Stomach (tissue), 9 donors: ENCODE measurements around the gene DRAM1. TPM values are rescaled to one million over a fixed set of nuclear protein-coding genes. Genes with fewer than 3 reads are reported as not detected.

ENCODE experiments used
- DNase-seq, 2 donors: peaks; one replicate each; pipeline versions ENCODE4 v3.0.0 to v3.0.0-alpha.2; 2013 to 2019
- H3K27ac ChIP-seq, 5 donors: fragments of 200-600 bp in 4 of 5; sonication (generic) in 4 of 5; one replicate each; pipeline ENCODE4 v1.5.1; 2013 to 2019; ENCODE audit warnings: mild to moderate bottlenecking in 1 of 5, moderate library complexity in 1 of 5
- H3K27me3 ChIP-seq, 3 donors: fragments of 200-600 bp; sonication (generic); one replicate each; pipeline ENCODE4 v1.5.1; 2017 to 2019; ENCODE audit warnings: mixed run types in 1 of 3
- H3K36me3 ChIP-seq, 4 donors: fragments of 200-600 bp; sonication (generic); 1 replicate in 3 of 4; 2 replicates in 1 of 4; pipeline ENCODE4 v1.5.1; 2016 to 2019
- H3K4me1 ChIP-seq, 4 donors: fragments of 200-600 bp; sonication (generic); one replicate each; pipeline ENCODE4 v1.5.1; 2016 to 2019
- H3K4me3 ChIP-seq, 4 donors: fragments of 200-600 bp; sonication (generic) in 3 of 4; one replicate each; pipeline ENCODE4 v1.5.1; 2016 to 2019; ENCODE audit warnings: mild to moderate bottlenecking in 1 of 4
- H3K9me3 ChIP-seq, 4 donors: fragments of 200-600 bp; sonication (generic); one replicate each; pipeline ENCODE4 v1.5.1; 2016 to 2019
- EP300 ChIP-seq: sonication (generic); formaldehyde crosslinking; IDR thresholded peaks from one replicate; pipeline ENCODE4 v1.6.1; 2017; ENCODE audit warnings: antibody characterized with exemption
- POLR2A ChIP-seq, 4 donors: fragments of 450-650 bp; IDR thresholded peaks; one replicate each; pipeline ENCODE4 v1.6.1; 2016; ENCODE audit warnings: antibody characterized with exemption in 4 of 4, control low read depth in 2 of 4, mild to moderate bottlenecking in 1 of 4, moderate library complexity in 1 of 4
- POLR2AphosphoS5 ChIP-seq, 3 donors: sonication (generic); formaldehyde crosslinking; IDR thresholded peaks; one replicate each; pipeline ENCODE4 v1.6.1; 2016; ENCODE audit warnings: antibody characterized with exemption in 3 of 3
- WGBS, 5 donors: extraction: QIAGEN DNeasy Blood & Tissue Kit in 3 of 5; methylation state at CpG; one replicate each; pipeline versions ENCODE4 v1.1.5 to v1.1.7; 2013 to 2018; 5-methylcytosine and 5-hydroxymethylcytosine counted together
- intact Hi-C: fragments of 100-400 bp; cut with DNase I; formaldehyde crosslinking; loops from one replicate; pipeline ENCODE4 v1.15.1; 2023; ENCODE audit warnings: low total_unique reads
- polyA plus RNA-seq, 3 donors: library from polyadenylated mRNA; stranded (reverse); fragments of 200-250 nt; gene quantifications; one replicate each; pipeline ENCODE4 v1.2.3, GENCODE V29; 2013
- total RNA-seq, 5 donors: library from RNA; depleted of rRNA; stranded (reverse); fragments of >200 nt; gene quantifications; one replicate each; pipeline versions ENCODE4 v1.1.0 to v1.2.3, GENCODE V29; 2014 to 2016
- TF ChIP-seq, protein P1 (sequence below), 7 experiments: fragments of 450-650 bp in 4 of 7; fragments of 200-600 bp in 3 of 7; sonication (generic) in 3 of 7; IDR thresholded peaks; one replicate each; pipeline ENCODE4 v1.5.1; 2016 to 2019; ENCODE audit warnings: antibody characterized with exemption in 7 of 7, control low read depth in 2 of 7, mild to moderate bottlenecking in 1 of 7
- donor health status: healthy with polysubstance abuse.
- donor health status: Bipolar disorder and iron deficiency.
- donor health status: healthy.

DRAM1 gene
- total and polyA plus RNA-seq, 8 donors: 0.89 to 71.8 (median 13.6) TPM

DNA sequence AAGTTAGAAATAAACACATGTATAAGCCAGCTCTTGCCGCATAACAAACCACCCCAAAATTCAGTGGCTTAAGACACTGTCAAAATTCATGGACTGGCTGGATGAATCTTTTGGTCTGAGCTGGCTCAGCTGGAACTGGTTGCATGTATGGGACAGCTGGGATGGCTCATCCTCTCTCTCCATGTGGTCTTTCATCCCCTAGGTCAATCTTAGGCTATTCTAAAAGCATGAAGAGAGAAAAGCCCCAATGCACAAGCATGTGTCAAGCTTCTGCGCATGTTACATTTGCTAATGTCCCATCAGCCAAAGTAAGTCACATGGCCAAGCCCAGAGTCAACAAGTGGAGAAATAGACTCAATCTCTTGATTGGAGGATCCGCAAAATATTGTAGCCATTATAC lies 71.0 kb downstream of the DRAM1 start:
- DNase-seq: no peak
- TF ChIP-seq, protein P1, sequence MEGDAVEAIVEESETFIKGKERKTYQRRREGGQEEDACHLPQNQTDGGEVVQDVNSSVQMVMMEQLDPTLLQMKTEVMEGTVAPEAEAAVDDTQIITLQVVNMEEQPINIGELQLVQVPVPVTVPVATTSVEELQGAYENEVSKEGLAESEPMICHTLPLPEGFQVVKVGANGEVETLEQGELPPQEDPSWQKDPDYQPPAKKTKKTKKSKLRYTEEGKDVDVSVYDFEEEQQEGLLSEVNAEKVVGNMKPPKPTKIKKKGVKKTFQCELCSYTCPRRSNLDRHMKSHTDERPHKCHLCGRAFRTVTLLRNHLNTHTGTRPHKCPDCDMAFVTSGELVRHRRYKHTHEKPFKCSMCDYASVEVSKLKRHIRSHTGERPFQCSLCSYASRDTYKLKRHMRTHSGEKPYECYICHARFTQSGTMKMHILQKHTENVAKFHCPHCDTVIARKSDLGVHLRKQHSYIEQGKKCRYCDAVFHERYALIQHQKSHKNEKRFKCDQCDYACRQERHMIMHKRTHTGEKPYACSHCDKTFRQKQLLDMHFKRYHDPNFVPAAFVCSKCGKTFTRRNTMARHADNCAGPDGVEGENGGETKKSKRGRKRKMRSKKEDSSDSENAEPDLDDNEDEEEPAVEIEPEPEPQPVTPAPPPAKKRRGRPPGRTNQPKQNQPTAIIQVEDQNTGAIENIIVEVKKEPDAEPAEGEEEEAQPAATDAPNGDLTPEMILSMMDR (IDR thresholded peaks at IDR 0.05): no peak
- TF ChIP-seq POLR2A (IDR thresholded peaks at IDR 0.05): no peak
- TF ChIP-seq EP300: no peak
- TF ChIP-seq POLR2AphosphoS5 (IDR thresholded peaks at IDR 0.05): no peak
- Histone ChIP-seq H3K9me3 (no peaks in the 10 kb centered on the region), H3K4me1 (peaks cover 0 to 6% (median 3%) of the 10 kb centered on the region in 4 donors), H3K27me3 (no peaks in the 10 kb centered on the region), H3K4me3 (no peak overlapping the region), H3K36me3 (no peaks in the 10 kb centered on the region), H3K27ac (no peak overlapping the region)
- 76 to 94% (median 85%) methylated on average over 3 of the region's 3 CpGs for WGBS, 5 donors
- intact Hi-C loops: no loop called here

DNA sequence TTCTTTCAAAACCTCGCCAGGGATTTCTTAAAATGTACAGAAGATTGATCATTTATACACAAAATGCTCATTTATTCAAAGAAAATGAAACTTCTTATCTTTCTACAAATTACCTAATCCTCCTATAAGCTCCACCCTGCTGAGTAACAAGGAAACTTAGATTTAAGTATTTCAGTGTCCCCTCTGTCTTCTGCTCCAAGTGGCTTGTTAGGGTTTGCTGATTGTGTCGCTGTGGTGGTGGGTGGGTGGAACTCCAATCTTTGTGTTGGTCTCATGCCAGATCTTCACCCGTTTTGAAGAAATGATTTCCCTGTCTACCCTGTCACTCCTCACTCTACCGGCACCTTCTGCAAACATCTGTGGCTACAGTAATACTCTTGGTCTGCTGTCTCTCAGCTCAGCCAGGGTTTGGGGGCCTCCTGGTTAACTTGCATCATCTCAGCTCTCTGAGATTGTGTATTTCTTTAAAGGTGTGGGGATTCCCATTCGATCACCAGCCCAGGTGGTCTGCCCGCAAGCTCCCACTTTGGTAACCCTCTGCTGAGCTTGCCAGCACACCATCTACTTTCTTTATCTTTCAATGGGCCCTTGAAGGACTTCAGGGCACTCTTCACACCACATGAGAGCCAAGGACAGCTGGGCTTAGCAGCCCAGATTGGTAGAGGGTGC lies 73.8 kb downstream of the DRAM1 start:
- 68 to 71% (median 69%) methylated on average over 6 of the region's 6 CpGs for WGBS, 5 donors
- no peak for TF ChIP-seq POLR2AphosphoS5 (IDR thresholded peaks at IDR 0.05)
- TF ChIP-seq, protein P1 (IDR thresholded peaks at IDR 0.05): no peak
- no peak for TF ChIP-seq EP300
- no peak for TF ChIP-seq POLR2A (IDR thresholded peaks at IDR 0.05)
- intact Hi-C loops: no loop called here
- no peak for DNase-seq
- peaks cover 0 to 1% (median 0%) of the 10 kb centered on the region in 4 donors for H3K4me1 ChIP-seq
- no peaks in the 10 kb centered on the region for H3K9me3 ChIP-seq
- no peaks in the 10 kb centered on the region for H3K27me3 ChIP-seq
- no peak overlapping the region for H3K27ac ChIP-seq
- no peaks in the 10 kb centered on the region for H3K36me3 ChIP-seq
- H3K4me3 ChIP-seq: no peak overlapping the region

DNA sequence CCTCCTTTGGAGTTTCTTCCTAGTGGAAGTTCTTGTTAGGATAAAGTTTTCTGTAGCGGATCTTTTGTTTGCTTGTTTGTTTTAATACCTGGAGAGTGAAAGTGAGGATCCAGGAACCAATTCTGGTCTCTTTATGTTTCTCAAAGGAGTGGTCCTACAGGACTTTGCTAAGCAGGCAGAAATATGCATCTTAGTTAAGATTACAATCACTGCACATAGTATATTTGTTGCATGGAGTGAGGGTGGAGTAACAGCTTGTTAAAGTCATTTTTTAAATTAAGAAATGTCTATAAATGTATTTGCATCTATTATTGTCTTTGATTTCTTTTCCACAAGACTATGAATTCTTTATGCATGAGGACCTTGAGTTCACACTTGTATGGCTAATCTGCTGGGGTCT lies 76.7 kb downstream of the DRAM1 start:
- no peak overlapping the region for H3K27ac ChIP-seq
- H3K27me3 ChIP-seq: no peaks in the 10 kb centered on the region
- TF ChIP-seq POLR2AphosphoS5 (IDR thresholded peaks at IDR 0.05): no peak
- TF ChIP-seq, protein P1 (IDR thresholded peaks at IDR 0.05): no peak
- TF ChIP-seq POLR2A (IDR thresholded peaks at IDR 0.05): no peak
- TF ChIP-seq EP300: no peak
- WGBS, 5 donors: 79 to 91% (median 85%) methylated on average over 1 of the region's 1 CpG
- no peaks in the 10 kb centered on the region for H3K36me3 ChIP-seq
- H3K9me3 ChIP-seq: no peaks in the 10 kb centered on the region
- intact Hi-C loops: no loop called here
- DNase-seq: no peak
- no peaks in the 10 kb centered on the region for H3K4me1 ChIP-seq
- no peak overlapping the region for H3K4me3 ChIP-seq

DNA sequence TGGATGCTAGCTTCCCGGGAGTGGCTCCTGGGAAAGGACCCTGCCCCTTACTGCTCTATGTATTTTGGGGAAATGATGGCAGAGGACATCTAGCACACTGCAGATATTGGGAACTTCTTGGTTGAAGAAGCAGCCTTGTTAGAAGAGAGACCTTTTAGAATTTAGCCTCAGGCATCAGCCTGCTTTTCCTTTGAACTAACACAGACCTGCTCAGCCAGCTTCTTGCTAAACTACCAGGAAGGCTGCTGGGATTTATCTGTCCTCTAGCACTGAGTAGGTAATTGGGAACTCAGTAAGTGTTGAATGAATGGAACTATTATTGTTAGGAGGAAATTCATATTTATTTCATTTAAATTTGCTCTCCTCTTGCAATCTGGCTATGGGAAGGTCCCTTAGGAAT lies 77.3 kb downstream of the DRAM1 start:
- Histone ChIP-seq H3K4me1 (no peaks in the 10 kb centered on the region), H3K27me3 (no peaks in the 10 kb centered on the region), H3K4me3 (no peak overlapping the region), H3K9me3 (peaks cover 0 to 3% (median 3%) of the 10 kb centered on the region in 4 donors), H3K27ac (no peak overlapping the region), H3K36me3 (no peaks in the 10 kb centered on the region)
- 39 to 94% (median 86%) methylated on average over 1 of the region's 1 CpG for WGBS, 5 donors
- TF ChIP-seq POLR2AphosphoS5 (IDR thresholded peaks at IDR 0.05) (no peak), EP300 (no peak), POLR2A (IDR thresholded peaks at IDR 0.05) (no peak)
- TF ChIP-seq, protein P1 (IDR thresholded peaks at IDR 0.05): no peak
- DNase-seq: no peak
- intact Hi-C loops: no loop called here
